GM12878 (cell line): Measurements from ENCODE around the gene ARHGAP44. TPM values are rescaled to one million over a fixed set of nuclear protein-coding genes. Genes with fewer than 3 reads are reported as not detected.

Source experiments
- ATAC-seq: fragments of 200-7000 bp; cut with Tn5 transposase; 3 replicates; pipeline ENCODE4 v1.9.1; 2020; ENCODE audit warnings: mild to moderate bottlenecking, moderate library complexity
- BruUV-seq: library from RNA; stranded (reverse); fragments of 400-500 nt; replicated peaks from 2 replicates; lab custom pipeline; 2021; lab: Mats Ljungman, UMichigan
- CTCF ChIA-PET: fragments of 300-600 bp; sonication (Branson Sonifier 250); formaldehyde crosslinking; extraction: SDS; loops from one replicate; lab custom pipeline; 2021; ENCODE audit warnings: inconsistent platforms; lab: Yijun Ruan, JAX
- POLR2A ChIA-PET: fragments of 350-600 bp; formaldehyde crosslinking; extraction: SDS; loops from one replicate; lab custom pipeline; 2021; ENCODE audit warnings: inconsistent platforms; lab: Charles Lee
- RAD21 ChIA-PET: fragments of 300-600 bp; sonication (Branson Sonifier 250); formaldehyde crosslinking; loops from one replicate; lab custom pipeline; 2023; ENCODE audit warnings: antibody characterized with exemption; ENCODE audit not compliant: unreplicated experiment; lab: Charles Lee
- SMC1A ChIA-PET: fragments of 300-600 bp; sonication (Branson Sonifier 250); formaldehyde crosslinking; loops from one replicate; lab custom pipeline; 2023; ENCODE audit not compliant: unreplicated experiment, uncharacterized antibody; lab: Charles Lee
- DNase-seq: peaks from one replicate; pipeline ENCODE4 v3.0.0-alpha.2; 2011; ENCODE audit warnings: low read depth, low spot score
- FAIRE-seq: peaks from 3 replicates; lab custom pipeline; 2011; peaks lifted over from hg19 to GRCh38; lab: Jason Lieb, UNC
- H2AFZ ChIP-seq: 2 replicates; pipeline ENCODE4 v1.6.0; 2011; ENCODE audit warnings: low read depth, low read length, control low read depth; ENCODE audit not compliant: control insufficient read depth
- H3K27ac ChIP-seq: 2 replicates; pipeline ENCODE4 v1.5.1; 2011; ENCODE audit warnings: control low read depth; ENCODE audit not compliant: control insufficient read depth, insufficient read depth
- H3K27me3 ChIP-seq, 2 experiments: replicated peaks in 1 of 2; 2 replicates each; pipeline versions ENCODE4 v1.6.0 to v1.6.1; 2011; ENCODE audit warnings: low read length in 1 of 2; ENCODE audit not compliant: control insufficient read depth in 2 of 2, insufficient read depth in 2 of 2
- H3K36me3 ChIP-seq, 2 experiments: 2 replicates each; pipeline ENCODE4 v1.5.1; 2011; ENCODE audit warnings: low read length in 1 of 2; ENCODE audit not compliant: control insufficient read depth in 2 of 2, insufficient read depth in 2 of 2
- H3K4me1 ChIP-seq: 2 replicates; pipeline ENCODE4 v1.6.1; 2011; ENCODE audit warnings: mild to moderate bottlenecking, low read length, moderate library complexity, mixed read lengths; ENCODE audit not compliant: control insufficient read depth, insufficient read depth
- H3K4me2 ChIP-seq: 2 replicates; pipeline ENCODE4 v1.6.0; 2011; ENCODE audit warnings: control low read depth; ENCODE audit not compliant: control insufficient read depth, insufficient read depth
- H3K4me3 ChIP-seq: fragments of 200-600 bp; sonication (generic); 2 replicates; pipeline ENCODE4 v1.5.1; 2016
- H3K79me2 ChIP-seq: 2 replicates; pipeline ENCODE4 v1.6.0; 2011; ENCODE audit warnings: low read length; ENCODE audit not compliant: control insufficient read depth, insufficient read depth
- H3K9ac ChIP-seq: 2 replicates; pipeline ENCODE4 v1.8.0; 2011; ENCODE audit warnings: low read length, control low read depth, mixed read lengths; ENCODE audit not compliant: control insufficient read depth, insufficient read depth
- H3K9me3 ChIP-seq: replicated peaks from 3 replicates; pipeline ENCODE4 v1.5.1; 2011; ENCODE audit warnings: mild to moderate bottlenecking, low read length; ENCODE audit not compliant: control insufficient read depth, insufficient read depth
- H4K20me1 ChIP-seq: 2 replicates; pipeline ENCODE4 v1.6.0; 2011; ENCODE audit not compliant: control insufficient read depth, insufficient read depth
- BCL11A ChIP-seq: IDR thresholded peaks from 2 replicates; pipeline ENCODE4 v1.6.1; 2011; ENCODE audit warnings: low read depth, low read length
- BMI1 ChIP-seq: fragments of 450-650 bp; IDR thresholded peaks from 2 replicates; pipeline ENCODE4 v1.6.1; 2016; ENCODE audit warnings: mild to moderate bottlenecking, moderate library complexity, borderline replicate concordance
- CHD1 ChIP-seq: IDR thresholded peaks from 2 replicates; pipeline ENCODE4 v1.6.1; 2012; ENCODE audit warnings: low read depth, low read length, improper control_type of control experiment
- EP300 ChIP-seq, 2 experiments: fragments of 150-350 bp in 1 of 2; IDR thresholded peaks; 2 replicates each; pipeline ENCODE4 v1.6.1; 2011 to 2012; ENCODE audit warnings: low read depth in 2 of 2, low read length in 2 of 2, borderline replicate concordance in 1 of 2, improper control_type of control experiment in 1 of 2, inconsistent platforms in 1 of 2; ENCODE audit not compliant: control insufficient read depth in 1 of 2
- ETV6 ChIP-seq, 2 experiments: fragments of 450-650 bp in 1 of 2; IDR thresholded peaks in 1 of 2; conservative IDR thresholded peaks in 1 of 2; 2 replicates each; pipeline ENCODE4 v1.6.1; 2014; ENCODE audit warnings: antibody characterized with exemption in 1 of 2, borderline replicate concordance in 1 of 2, low read depth in 1 of 2, mild to moderate bottlenecking in 1 of 2, moderate library complexity in 1 of 2
- FOXM1 ChIP-seq: IDR thresholded peaks from 2 replicates; pipeline ENCODE4 v1.6.1; 2012; ENCODE audit warnings: low read depth, mild to moderate bottlenecking, inconsistent platforms, low read length, moderate library complexity
- GABPA ChIP-seq: IDR thresholded peaks from 2 replicates; pipeline ENCODE4 v1.6.1; 2014; ENCODE audit warnings: antibody characterized with exemption, low read depth, mild to moderate bottlenecking, inconsistent platforms
- MAX ChIP-seq: IDR thresholded peaks from 2 replicates; pipeline ENCODE4 v1.6.1; 2012; ENCODE audit warnings: low read depth, low read length, improper control_type of control experiment
- MEF2A ChIP-seq: IDR thresholded peaks from 2 replicates; pipeline ENCODE4 v1.6.1; 2011; ENCODE audit warnings: low read depth, mild to moderate bottlenecking, low read length, moderate library complexity; ENCODE audit not compliant: insufficient read depth
- RB1 ChIP-seq: fragments of 450-650 bp; formaldehyde crosslinking; IDR thresholded peaks from 2 replicates; pipeline ENCODE4 v1.6.1; 2017; ENCODE audit warnings: mild to moderate bottlenecking, borderline replicate concordance
- ZZZ3 ChIP-seq: IDR thresholded peaks from 2 replicates; pipeline ENCODE4 v1.6.1; 2011; ENCODE audit warnings: low read depth; ENCODE audit not compliant: control insufficient read depth, insufficient read length
- WGBS: methylation state at CpG from one replicate; pipeline ENCODE4 v1.1.6; 2016; ENCODE audit warnings: low lambda C conversion rate; ENCODE audit not compliant: insufficient replicate concordance, insufficient coverage; ENCODE audit errors: missing lambda C conversion rate; 5-methylcytosine and 5-hydroxymethylcytosine counted together
- in situ Hi-C: fragments of 300-500 bp; cut with MboI; formaldehyde crosslinking; loops from 9 replicates; pipeline ENCODE4 v1.14.3; 2018; ENCODE audit warnings: mixed read lengths
- intact Hi-C: fragments of 100-400 bp; cut with micrococcal nuclease; formaldehyde crosslinking; loops from one replicate; pipeline ENCODE4 v1.14.2; 2022; ENCODE audit not compliant: unreplicated experiment
- polyA plus RNA-seq, 11 experiments: library from polyadenylated mRNA; depleted of rRNA in 4 of 11; unstranded in 6 of 11; stranded (reverse) in 5 of 11; fragments of >200 nt; fragmentation: Nextera tagmentation in 4 of 11; fragmentation: Illumina TruSeq in 1 of 11; extraction: Ambion mirVana in 4 of 11; extraction: Trizol in 1 of 11; gene quantifications; 1 replicate in 1 of 11; 2 replicates in 10 of 11; pipeline versions ENCODE4 v1.2.1 to v1.2.3, GENCODE V29; 2011 to 2016; ENCODE audit warnings: inconsistent platforms in 2 of 11, missing spikeins in 2 of 11, low read depth in 1 of 11
- total RNA-seq, 4 experiments: library from RNA; depleted of rRNA in 3 of 4; stranded (reverse); fragments of >200 nt in 3 of 4; fragmentation: Illumina TruSeq in 1 of 4; extraction: Trizol in 1 of 4; gene quantifications; 2 replicates each; pipeline versions ENCODE4 v1.2.1 to v1.2.3, GENCODE V29; 2013 to 2021

Gene ARHGAP44
- total and polyA plus RNA-seq, 10 of the 15 experiments (the other 5 are each of a cell fraction or from before 2014, with no cell fraction given), result 0.11 to 1.2 (median 0.48) TPM

GRCh38 chr17:12992676-12993075 is 203.4 kb downstream of the ARHGAP44 start:
- CTCF ChIA-PET, result interaction anchor here (1.3 to 1.8 kb wide), 2 partner anchors 10 to 811 kb away, joined by 3 to 9 read pairs; no protein-coding TSS in a partner anchor
- H3K9ac ChIP-seq, result no peak overlapping the region
- no peak overlapping the region for H2AFZ ChIP-seq
- RAD21 ChIA-PET, result no interaction called here
- no peaks in the 10 kb centered on the region for H3K4me1 ChIP-seq
- H3K4me2 ChIP-seq, result no peak overlapping the region
- H3K27ac ChIP-seq, result no peak overlapping the region
- H3K36me3 ChIP-seq, result peaks cover 35 to 39% of the 10 kb centered on the region in 2 experiments
- H3K9me3 ChIP-seq, result no peaks in the 10 kb centered on the region
- H3K4me3 ChIP-seq, result no peak overlapping the region
- BruUV-seq, result no TSS peak
- H3K27me3 ChIP-seq, result no peaks in the 10 kb centered on the region
- 98% methylated on average over 14 of the region's 14 CpGs for WGBS
- in situ Hi-C loops (no loop called here), intact Hi-C loops (no loop called here)
- DNase-seq (no peak), ATAC-seq (no peak), FAIRE-seq (no peak)
- POLR2A ChIA-PET, result no interaction called here
- H4K20me1 ChIP-seq, result no peaks in the 10 kb centered on the region
- H3K79me2 ChIP-seq, result no peaks in the 10 kb centered on the region
- SMC1A ChIA-PET, result interaction anchor here (1.2 kb wide), 1 partner anchor 22 kb away, joined by 3 read pairs; no protein-coding TSS in a partner anchor
- TF ChIP-seq CHD1, result no peak

GRCh38 chr17:12993631-12994030 is 204.3 kb downstream of the ARHGAP44 start:
- ChIA-PET CTCF (interaction anchor here (0.8 kb wide), 1 partner anchor 10 kb away, joined by 5 read pairs; no protein-coding TSS in a partner anchor), POLR2A (no interaction called here), SMC1A (no interaction called here), RAD21 (no interaction called here)
- no peak overlapping the region for H3K27ac ChIP-seq
- H3K4me3 ChIP-seq, result no peak overlapping the region
- FAIRE-seq, result no peak
- DNase-seq, result no peak
- no peak overlapping the region for H3K4me2 ChIP-seq
- peaks cover 41 to 44% of the 10 kb centered on the region in 2 experiments for H3K36me3 ChIP-seq
- WGBS, result 91% methylated on average over 14 of the region's 14 CpGs
- H3K27me3 ChIP-seq, result no peaks in the 10 kb centered on the region
- intact Hi-C loops, result no loop called here
- no peak overlapping the region for H3K9ac ChIP-seq
- in situ Hi-C loops, result no loop called here
- BruUV-seq, result no TSS peak
- no peaks in the 10 kb centered on the region for H4K20me1 ChIP-seq
- no peaks in the 10 kb centered on the region for H3K79me2 ChIP-seq
- no peak overlapping the region for H2AFZ ChIP-seq
- TF ChIP-seq RB1 (no peak), EP300 (IDR thresholded peaks at IDR 0.05; ENCODE audit: borderline replicate concordance in 1 of 2, control insufficient read depth in 1 of 2, low read depth in 2 of 2, low read length in 2 of 2) (no peak), ZZZ3 (no peak), FOXM1 (no peak), MAX (no peak), MEF2A (no peak), BCL11A (no peak), GABPA (no peak), BMI1 (no peak), ETV6 (conservative IDR thresholded peaks at IDR 0.05 in 1 of 2, IDR thresholded peaks at IDR 0.05 in 1 of 2; ENCODE audit: borderline replicate concordance in 1 of 2, low read depth in 1 of 2) (no peak)
- no peak for ATAC-seq
- no peaks in the 10 kb centered on the region for H3K9me3 ChIP-seq
- H3K4me1 ChIP-seq, result no peaks in the 10 kb centered on the region
